Common myeloid progenitor, CD34-positive (primary cell): ENCODE data around the gene EPB41L4B. TPM values are rescaled to one million over a fixed set of nuclear protein-coding genes. Genes with fewer than 3 reads are reported as not detected.
"Not testable (repeated sequence)": the region's sequence is repeated elsewhere in the genome, so short reads cannot be mapped to it uniquely, and the experiment has no call there.

ENCODE experiments used
- CTCF ChIA-PET: fragments of 350-600 bp; sonication (Branson Sonifier 250); formaldehyde crosslinking; loops from one replicate; lab custom pipeline; 2021; ENCODE audit warnings: antibody characterized with exemption; lab: Charles Lee
- POLR2A ChIA-PET: fragments of 350-600 bp; sonication (Branson Sonifier 250); formaldehyde crosslinking; loops from one replicate; lab custom pipeline; 2021; ENCODE audit warnings: antibody characterized with exemption; lab: Charles Lee
- DNase-seq, 3 donors: peaks; one replicate each; pipeline versions ENCODE4 v3.0.0 to v3.0.0-alpha.2; 2013
- H3K27ac ChIP-seq, 2 experiments: 1 replicate in 1 of 2; 2 replicates in 1 of 2; pipeline ENCODE4 v1.7.0; 2013; ENCODE audit warnings: inconsistent platforms in 2 of 2, low read length in 2 of 2, mild to moderate bottlenecking in 2 of 2, low read depth in 1 of 2, moderate library complexity in 1 of 2; ENCODE audit not compliant: severe bottlenecking in 2 of 2, insufficient read depth in 1 of 2, poor library complexity in 1 of 2
- H3K27me3 ChIP-seq, 5 experiments: replicated peaks in 2 of 5; 1 replicate in 3 of 5; 2 replicates in 2 of 5; pipeline versions ENCODE4 v1.6.1 to v1.7.0; 2013; ENCODE audit warnings: low read length in 4 of 5, mild to moderate bottlenecking in 2 of 5, moderate library complexity in 2 of 5, inconsistent platforms in 1 of 5; ENCODE audit not compliant: insufficient read depth in 5 of 5, control insufficient read depth in 4 of 5
- H3K36me3 ChIP-seq, 4 experiments: 1 replicate in 2 of 4; 2 replicates in 2 of 4; pipeline versions ENCODE4 v1.6.1 to v1.7.0; 2013; ENCODE audit warnings: low read length in 3 of 4, control low read depth in 1 of 4, mild to moderate bottlenecking in 1 of 4; ENCODE audit not compliant: control insufficient read depth in 4 of 4, insufficient read depth in 4 of 4
- H3K4me1 ChIP-seq, 4 experiments: 1 replicate in 3 of 4; 2 replicates in 1 of 4; pipeline versions ENCODE4 v1.6.1 to v1.7.1; 2013; ENCODE audit warnings: low read length in 3 of 4, mild to moderate bottlenecking in 3 of 4, control low read depth in 1 of 4, inconsistent platforms in 1 of 4, moderate library complexity in 1 of 4; ENCODE audit not compliant: control insufficient read depth in 4 of 4, insufficient read depth in 4 of 4; ENCODE audit errors: control extremely low read depth in 1 of 4
- H3K4me3 ChIP-seq, 7 experiments: 1 replicate in 4 of 7; 2 replicates in 3 of 7; pipeline versions ENCODE4 v1.5.1 to v1.7.0; 2013; ENCODE audit warnings: mild to moderate bottlenecking in 7 of 7, low read length in 6 of 7, moderate library complexity in 6 of 7, inconsistent platforms in 2 of 7, low read depth in 2 of 7, control low read depth in 1 of 7; ENCODE audit not compliant: insufficient read depth in 4 of 7, control insufficient read depth in 1 of 7; ENCODE audit errors: extremely low read depth in 1 of 7
- H3K9me3 ChIP-seq, 5 experiments: 1 replicate in 4 of 5; 2 replicates in 1 of 5; pipeline versions ENCODE4 v1.6.1 to v1.7.1; 2013; ENCODE audit warnings: low read length in 4 of 5, mild to moderate bottlenecking in 2 of 5, inconsistent platforms in 1 of 5, low read depth in 1 of 5, moderate library complexity in 1 of 5; ENCODE audit not compliant: control insufficient read depth in 4 of 5, insufficient read depth in 2 of 5; ENCODE audit errors: control extremely low read depth in 1 of 5
- WGBS: methylation state at CpG from one replicate; pipeline ENCODE4 v1.1.5; 2013; ENCODE audit not compliant: insufficient coverage; 5-methylcytosine and 5-hydroxymethylcytosine counted together
- polyA plus RNA-seq: library from polyadenylated mRNA; unstranded; fragments of 120-200 nt; gene quantifications from one replicate; pipeline ENCODE4 v1.2.1, GENCODE V29; 2013

EPB41L4B gene
- polyA plus RNA-seq: not detected

DNA sequence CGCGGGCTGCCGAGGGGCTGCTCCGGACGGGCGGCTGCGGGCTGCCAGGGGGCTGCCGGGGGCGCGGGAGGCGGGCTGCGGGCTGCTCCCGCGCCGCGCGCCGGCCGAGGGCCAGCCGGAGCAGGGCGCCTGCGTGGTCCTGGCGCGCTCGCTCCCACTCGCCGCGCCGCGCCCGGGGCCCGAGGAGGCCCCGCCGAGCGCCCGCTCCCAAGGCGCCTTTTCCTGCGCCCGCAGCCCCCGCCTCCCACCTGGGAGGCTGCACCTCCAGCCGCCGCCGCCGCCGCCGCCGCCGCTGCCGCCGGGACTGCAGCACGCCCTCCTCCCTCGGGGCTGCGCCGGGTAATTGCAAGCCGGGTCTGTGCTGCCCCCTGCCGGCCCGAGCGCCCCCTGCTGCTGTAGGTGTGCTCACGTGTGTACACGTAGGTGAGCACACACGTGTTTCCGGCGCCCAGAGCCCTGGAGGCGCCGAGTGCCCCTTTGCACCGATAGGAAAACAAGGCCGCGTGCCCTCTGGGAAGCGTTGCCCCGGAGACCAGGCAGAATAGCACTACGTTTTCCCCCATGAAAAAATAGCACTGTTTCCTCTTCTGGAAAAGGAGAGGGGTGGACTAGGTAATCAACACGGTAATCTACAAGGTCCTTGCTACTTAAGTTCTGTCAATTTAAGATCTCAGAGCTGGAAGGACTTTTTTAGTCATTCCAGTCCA, at the start of gene EPB41L4B:
TSS of gene EPB41L4B (minus strand) at position 318 of the 707 bp plus-strand sequence. CDS start 613 bp downstream, outside the sequence.
- Histone ChIP-seq H3K4me3 (peak within 1 kb of the TSS in 5 of 7 experiments; percentile 28 to 54 (median 37)), H3K27me3 (peaks cover 16 to 86% (median 28%) of the 10 kb centered on the region in 5 experiments), H3K4me1 (peaks cover 0 to 15% (median 5%) of the 10 kb centered on the region in 4 experiments), H3K27ac (no peak within 1 kb of the TSS), H3K9me3 (peaks cover 0 to 4% (median 0%) of the 10 kb centered on the region in 5 experiments), H3K36me3 (no peaks in the 10 kb centered on the region)
- peak; percentile 84 to 88 (median 84) for DNase-seq
- under 1% methylated on average over 64 of the region's 72 CpGs for WGBS
- ChIA-PET CTCF (interaction anchor here (1.0 kb wide), 1 partner anchor 9 kb away, joined by 3 read pairs; no protein-coding TSS in a partner anchor), POLR2A (no interaction called here)

DNA sequence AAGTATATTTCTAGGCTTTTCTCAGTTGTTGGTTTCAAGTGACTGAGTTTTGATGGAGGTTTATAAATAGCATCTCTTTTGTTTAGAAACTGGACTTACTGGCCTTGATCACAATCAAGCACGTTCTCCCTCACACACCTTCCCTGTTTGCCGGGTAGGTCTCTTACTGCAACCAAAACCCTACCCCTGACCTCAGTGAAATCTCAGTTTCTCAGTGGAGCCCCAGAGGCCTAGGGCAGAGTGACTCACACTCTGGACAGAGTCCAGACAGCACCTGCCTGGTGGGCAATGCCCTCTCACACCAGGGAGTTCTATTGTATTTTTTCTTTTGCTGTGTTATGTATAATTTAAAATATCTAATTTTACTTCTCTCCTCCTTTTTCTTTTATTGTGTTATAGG, 48.4 kb upstream of the EPB41L4B start:
- ChIA-PET CTCF (no interaction called here), POLR2A (no interaction called here)
- WGBS: 100% methylated on average over 2 of the region's 2 CpGs
- Histone ChIP-seq H3K27me3 (peaks cover 0 to 31% (median 5%) of the 10 kb centered on the region in 5 experiments), H3K36me3 (no peaks in the 10 kb centered on the region), H3K9me3 (peaks cover 0 to 10% (median 0%) of the 10 kb centered on the region in 5 experiments), H3K27ac (no peak overlapping the region), H3K4me1 (no peaks in the 10 kb centered on the region), H3K4me3 (no peak overlapping the region)
- DNase-seq: no peak

DNA sequence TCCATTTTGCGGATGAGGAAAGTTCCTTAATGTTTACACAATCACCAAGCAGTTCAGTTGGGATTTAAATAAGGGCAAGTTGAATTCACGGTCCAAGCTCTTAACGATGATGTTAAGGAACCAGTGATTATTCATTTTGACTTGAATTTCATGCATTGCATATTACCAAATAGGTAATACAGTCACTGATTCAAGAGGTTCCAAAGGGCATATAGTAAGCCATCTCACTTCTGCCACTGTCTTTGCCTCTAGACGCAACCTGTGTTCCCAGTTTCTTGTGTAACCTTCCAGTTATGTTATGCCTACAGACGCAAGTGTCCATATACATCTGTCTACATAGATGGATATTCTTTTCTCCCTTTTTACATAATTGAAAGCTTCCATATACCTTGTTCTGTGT, 39.9 kb upstream of the EPB41L4B start:
- no peak overlapping the region for H3K4me3 ChIP-seq
- WGBS: no CpG with 5 or more reads among the region's 5 CpGs
- POLR2A ChIA-PET: interaction anchor here (1.2 kb wide), 1 partner anchor 1844 kb away, joined by 3 read pairs; no protein-coding TSS in a partner anchor
- no peak for DNase-seq
- H3K9me3 ChIP-seq: peaks cover 0 to 2% (median 0%) of the 10 kb centered on the region in 5 experiments
- H3K27me3 ChIP-seq: peaks cover 0 to 19% (median 0%) of the 10 kb centered on the region in 5 experiments
- H3K4me1 ChIP-seq: no peaks in the 10 kb centered on the region
- H3K36me3 ChIP-seq: no peaks in the 10 kb centered on the region
- no peak overlapping the region for H3K27ac ChIP-seq
- CTCF ChIA-PET: no interaction called here

- H3K9me3 ChIP-seq, H3K27ac ChIP-seq, CTCF ChIA-PET, H3K4me1 ChIP-seq, H3K36me3 ChIP-seq, H3K4me3 ChIP-seq, POLR2A ChIA-PET, DNase-seq: not testable (repeated sequence)
- 90% methylated on average over 2 of the region's 8 CpGs for WGBS
- H3K27me3 ChIP-seq: peaks cover 0 to 23% (median 0%) of the 10 kb centered on the region in 5 experiments
Observed at GRCh38 chr9:109358968-109359603, 38.2 kb upstream of the EPB41L4B start.

GRCh38 chr9:109355564-109356297, 34.9 kb upstream of the EPB41L4B start:
- ChIA-PET POLR2A (no interaction called here), CTCF (no interaction called here)
- no peak for DNase-seq

GRCh38 chr9:109354190-109354589, 33.3 kb upstream of the EPB41L4B start:
- WGBS: 100% methylated on average over 1 of the region's 2 CpGs
- Histone ChIP-seq H3K36me3 (no peaks in the 10 kb centered on the region), H3K27me3 (peaks cover 0 to 44% (median 3%) of the 10 kb centered on the region in 5 experiments), H3K27ac (no peak overlapping the region), H3K9me3 (peaks cover 0 to 2% (median 0%) of the 10 kb centered on the region in 5 experiments), H3K4me3 (no peak overlapping the region), H3K4me1 (no peaks in the 10 kb centered on the region)
- ChIA-PET POLR2A (no interaction called here), CTCF (no interaction called here)
- DNase-seq: no peak

More at GRCh38 chr9:109355564-109356297, 34.9 kb upstream of the EPB41L4B start:
- Histone ChIP-seq H3K4me1 (no peaks in the 10 kb centered on the region), H3K4me3 (no peak overlapping the region), H3K9me3 (peaks cover 0 to 2% (median 0%) of the 10 kb centered on the region in 5 experiments), H3K36me3 (no peaks in the 10 kb centered on the region), H3K27ac (no peak overlapping the region), H3K27me3 (peaks cover 0 to 32% (median 2%) of the 10 kb centered on the region in 5 experiments)
- 91% methylated on average over 16 of the region's 21 CpGs for WGBS
